IPS-18a (cell line): Measurements from ENCODE around the gene TCP11.

Source experiments
- H3K27ac ChIP-seq: one replicate; pipeline ENCODE4 v1.5.1; 2013; ENCODE audit warnings: low read length
- H3K27me3 ChIP-seq: one replicate; pipeline ENCODE4 v1.6.1; 2013; ENCODE audit warnings: mild to moderate bottlenecking, low read length; ENCODE audit not compliant: control insufficient read depth, insufficient read depth
- H3K36me3 ChIP-seq: one replicate; pipeline ENCODE4 v1.6.1; 2013; ENCODE audit warnings: low read depth, low read length; ENCODE audit not compliant: control insufficient read depth
- H3K4me1 ChIP-seq: one replicate; pipeline ENCODE4 v1.6.1; 2013; ENCODE audit warnings: low read depth, low read length; ENCODE audit not compliant: control insufficient read depth
- H3K4me3 ChIP-seq: one replicate; pipeline ENCODE4 v1.5.1; 2013; ENCODE audit warnings: low read length
- H3K9ac ChIP-seq: one replicate; pipeline ENCODE4 v1.6.1; 2013; ENCODE audit warnings: mild to moderate bottlenecking, low read length, moderate library complexity
- H3K9me3 ChIP-seq: one replicate; pipeline ENCODE4 v1.6.1; 2013; ENCODE audit warnings: low read depth, low read length; ENCODE audit not compliant: control insufficient read depth

TCP11 gene

GRCh38 chr6:35170166-35170565 lies 29.0 kb upstream of the TCP11 start:
- Histone ChIP-seq H3K27ac (no peak overlapping the region), H3K9ac (no peak overlapping the region), H3K9me3 (no peaks in the 10 kb centered on the region), H3K4me3 (no peak overlapping the region), H3K4me1 (no peaks in the 10 kb centered on the region), H3K27me3 (no peaks in the 10 kb centered on the region), H3K36me3 (no peaks in the 10 kb centered on the region)

- no peak overlapping the region for H3K9ac ChIP-seq
- no peaks in the 10 kb centered on the region for H3K27me3 ChIP-seq
- no peaks in the 10 kb centered on the region for H3K36me3 ChIP-seq
- no peaks in the 10 kb centered on the region for H3K9me3 ChIP-seq
- H3K4me3 ChIP-seq, result no peak overlapping the region
- no peak overlapping the region for H3K27ac ChIP-seq
- no peaks in the 10 kb centered on the region for H3K4me1 ChIP-seq
Measured at GRCh38 chr6:35168461-35168861, 27.3 kb upstream of the TCP11 start.

- no peaks in the 10 kb centered on the region for H3K36me3 ChIP-seq
- H3K4me3 ChIP-seq, result no peak overlapping the region
- H3K27me3 ChIP-seq, result no peaks in the 10 kb centered on the region
Measured at GRCh38 chr6:35167505-35167904, 26.4 kb upstream of the TCP11 start.

GRCh38 chr6:35166520-35166919 lies 25.4 kb upstream of the TCP11 start:
- Histone ChIP-seq H3K9ac (no peak overlapping the region), H3K27ac (no peak overlapping the region), H3K9me3 (no peaks in the 10 kb centered on the region), H3K4me3 (no peak overlapping the region), H3K4me1 (no peaks in the 10 kb centered on the region), H3K27me3 (no peaks in the 10 kb centered on the region), H3K36me3 (no peaks in the 10 kb centered on the region)

More at GRCh38 chr6:35167505-35167904, 26.4 kb upstream of the TCP11 start:
- H3K4me1 ChIP-seq, result no peaks in the 10 kb centered on the region
- H3K27ac ChIP-seq, result no peak overlapping the region
- H3K9ac ChIP-seq, result no peak overlapping the region
- H3K9me3 ChIP-seq, result no peaks in the 10 kb centered on the region

- Histone ChIP-seq H3K4me3 (no peak overlapping the region), H3K9me3 (no peaks in the 10 kb centered on the region), H3K36me3 (no peaks in the 10 kb centered on the region), H3K9ac (no peak overlapping the region), H3K27ac (no peak overlapping the region), H3K4me1 (no peaks in the 10 kb centered on the region), H3K27me3 (no peaks in the 10 kb centered on the region)
Measured at GRCh38 chr6:35166116-35166515, 25.0 kb upstream of the TCP11 start.

- H3K4me1 ChIP-seq, result no peaks in the 10 kb centered on the region
- no peak overlapping the region for H3K4me3 ChIP-seq
- no peaks in the 10 kb centered on the region for H3K36me3 ChIP-seq
- no peaks in the 10 kb centered on the region for H3K27me3 ChIP-seq
- no peaks in the 10 kb centered on the region for H3K9me3 ChIP-seq
- no peak overlapping the region for H3K27ac ChIP-seq
- no peak overlapping the region for H3K9ac ChIP-seq
Measured at GRCh38 chr6:35165630-35166071, 24.5 kb upstream of the TCP11 start.

GRCh38 chr6:35164868-35165267 lies 23.7 kb upstream of the TCP11 start:
- H3K36me3 ChIP-seq, result no peaks in the 10 kb centered on the region
- no peak overlapping the region for H3K4me3 ChIP-seq
- no peak overlapping the region for H3K27ac ChIP-seq
- no peaks in the 10 kb centered on the region for H3K9me3 ChIP-seq
- no peaks in the 10 kb centered on the region for H3K4me1 ChIP-seq
- H3K27me3 ChIP-seq, result no peaks in the 10 kb centered on the region
- no peak overlapping the region for H3K9ac ChIP-seq

GRCh38 chr6:35164277-35164676 lies 23.1 kb upstream of the TCP11 start:
- no peak overlapping the region for H3K9ac ChIP-seq
- no peak overlapping the region for H3K27ac ChIP-seq
- no peaks in the 10 kb centered on the region for H3K36me3 ChIP-seq
- no peaks in the 10 kb centered on the region for H3K9me3 ChIP-seq
- H3K27me3 ChIP-seq, result no peaks in the 10 kb centered on the region
- no peaks in the 10 kb centered on the region for H3K4me1 ChIP-seq
- H3K4me3 ChIP-seq, result no peak overlapping the region

- Histone ChIP-seq H3K27ac (no peak overlapping the region), H3K36me3 (no peaks in the 10 kb centered on the region), H3K27me3 (no peaks in the 10 kb centered on the region), H3K9me3 (no peaks in the 10 kb centered on the region), H3K4me1 (no peaks in the 10 kb centered on the region), H3K4me3 (no peak overlapping the region), H3K9ac (no peak overlapping the region)
Measured at GRCh38 chr6:35163836-35164235, 22.7 kb upstream of the TCP11 start.

GRCh38 chr6:35161776-35162607 lies 20.9 kb upstream of the TCP11 start:
- no peaks in the 10 kb centered on the region for H3K36me3 ChIP-seq
- H3K4me3 ChIP-seq, result no peak overlapping the region
- H3K9me3 ChIP-seq, result no peaks in the 10 kb centered on the region
- H3K9ac ChIP-seq, result no peak overlapping the region
- H3K27me3 ChIP-seq, result no peaks in the 10 kb centered on the region
- no peaks in the 10 kb centered on the region for H3K4me1 ChIP-seq
- no peak overlapping the region for H3K27ac ChIP-seq

GRCh38 chr6:35161266-35161665 lies 20.1 kb upstream of the TCP11 start:
- Histone ChIP-seq H3K9me3 (no peaks in the 10 kb centered on the region), H3K4me3 (no peak overlapping the region), H3K4me1 (no peaks in the 10 kb centered on the region), H3K9ac (no peak overlapping the region), H3K27me3 (no peaks in the 10 kb centered on the region), H3K36me3 (no peaks in the 10 kb centered on the region), H3K27ac (no peak overlapping the region)

GRCh38 chr6:35160642-35161041 lies 19.5 kb upstream of the TCP11 start:
- Histone ChIP-seq H3K36me3 (no peaks in the 10 kb centered on the region), H3K4me3 (no peak overlapping the region)

More at GRCh38 chr6:35160642-35161041, 19.5 kb upstream of the TCP11 start:
- Histone ChIP-seq H3K4me1 (no peaks in the 10 kb centered on the region), H3K27ac (no peak overlapping the region), H3K9ac (no peak overlapping the region), H3K27me3 (no peaks in the 10 kb centered on the region), H3K9me3 (no peaks in the 10 kb centered on the region)
